GM18867 (cell line): Measurements from ENCODE around the gene ACOX1.

ENCODE experiments used
- ATAC-seq: cut with Tn5 transposase; IDR thresholded peaks from one replicate; pipeline ENCODE4 v1.9.1; 2021; ENCODE audit warnings: mild to moderate bottlenecking, moderate library complexity; ENCODE audit not compliant: unreplicated experiment

The ACOX1 gene

DNA sequence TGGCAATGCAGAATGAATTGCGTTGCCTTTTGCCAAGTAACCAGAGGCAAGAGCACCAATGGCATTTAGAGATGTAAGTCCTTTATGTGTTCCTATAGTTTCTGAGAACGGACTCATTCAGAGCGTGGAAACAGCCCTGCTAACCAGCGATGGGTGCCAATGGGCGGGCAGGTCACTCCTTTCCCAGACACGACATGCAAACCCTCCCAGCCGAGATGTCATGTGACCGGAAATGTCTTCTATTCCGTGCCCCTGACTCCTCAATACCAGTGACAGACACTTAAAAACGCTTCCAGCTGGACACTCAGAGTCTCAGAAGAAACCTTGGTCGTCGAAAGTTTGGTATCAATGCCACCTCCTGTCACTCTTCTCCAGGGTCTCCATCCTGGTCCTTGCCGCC is 41.3 kb downstream of the ACOX1 start:
- ATAC-seq: no peak

DNA sequence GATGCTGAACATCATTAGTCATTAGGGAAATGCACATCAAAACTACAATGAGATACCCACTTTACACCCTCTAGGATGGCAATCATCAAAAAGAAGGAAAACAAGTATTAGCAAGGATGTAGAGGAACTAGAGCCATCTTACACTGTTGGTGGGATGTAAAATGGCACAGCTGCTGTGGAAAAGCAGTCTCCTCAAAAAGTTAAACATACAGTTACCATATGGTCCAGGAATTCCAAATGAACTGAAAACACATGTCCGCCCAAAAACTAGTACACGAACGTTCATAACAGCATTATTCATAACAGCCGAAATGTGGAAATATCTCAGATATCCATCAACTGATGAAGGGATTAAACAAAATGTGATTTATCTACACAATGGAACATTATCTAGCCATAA is 45.2 kb downstream of the ACOX1 start:
- no peak for ATAC-seq

DNA sequence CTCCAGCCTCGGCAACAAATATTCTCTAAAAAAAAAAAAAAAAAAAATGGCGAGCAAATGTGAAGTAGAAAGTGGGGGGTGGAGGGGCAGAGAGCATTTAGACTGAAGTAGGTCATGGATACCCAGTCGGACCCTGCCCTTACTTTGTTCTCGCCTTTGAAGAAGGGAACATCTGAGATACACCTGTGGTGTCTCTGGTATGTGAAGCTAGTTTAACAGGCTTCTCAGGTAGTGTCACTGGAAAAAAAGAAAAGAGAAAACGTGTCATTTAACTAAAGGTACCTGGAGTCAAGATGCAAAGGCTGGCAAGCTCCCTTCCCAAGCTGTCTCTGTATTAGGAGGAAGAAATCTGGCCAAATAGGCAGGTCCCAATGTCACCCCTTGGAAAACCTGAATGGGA is 46.1 kb downstream of the ACOX1 start:
- ATAC-seq: no peak

DNA sequence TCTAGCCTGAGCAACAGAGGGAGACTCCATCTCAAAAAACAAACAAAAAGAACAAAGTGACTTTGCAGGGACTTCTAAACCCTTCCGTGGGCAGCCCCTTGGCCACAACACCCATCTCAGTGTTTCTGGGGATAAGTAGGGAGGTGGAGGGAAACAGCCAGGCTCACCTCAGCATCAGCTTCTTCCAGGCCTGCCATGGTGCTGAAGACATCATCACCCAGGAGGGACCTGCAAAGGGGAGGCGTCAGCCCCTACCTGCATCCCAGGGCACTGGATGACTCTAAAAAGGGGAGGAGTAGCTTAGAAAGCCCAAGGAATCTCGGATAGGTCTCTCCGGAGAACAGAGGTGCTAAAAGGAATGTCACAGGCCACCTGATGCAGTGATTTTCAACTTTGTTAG is 47.9 kb downstream of the ACOX1 start:
- no peak for ATAC-seq

DNA sequence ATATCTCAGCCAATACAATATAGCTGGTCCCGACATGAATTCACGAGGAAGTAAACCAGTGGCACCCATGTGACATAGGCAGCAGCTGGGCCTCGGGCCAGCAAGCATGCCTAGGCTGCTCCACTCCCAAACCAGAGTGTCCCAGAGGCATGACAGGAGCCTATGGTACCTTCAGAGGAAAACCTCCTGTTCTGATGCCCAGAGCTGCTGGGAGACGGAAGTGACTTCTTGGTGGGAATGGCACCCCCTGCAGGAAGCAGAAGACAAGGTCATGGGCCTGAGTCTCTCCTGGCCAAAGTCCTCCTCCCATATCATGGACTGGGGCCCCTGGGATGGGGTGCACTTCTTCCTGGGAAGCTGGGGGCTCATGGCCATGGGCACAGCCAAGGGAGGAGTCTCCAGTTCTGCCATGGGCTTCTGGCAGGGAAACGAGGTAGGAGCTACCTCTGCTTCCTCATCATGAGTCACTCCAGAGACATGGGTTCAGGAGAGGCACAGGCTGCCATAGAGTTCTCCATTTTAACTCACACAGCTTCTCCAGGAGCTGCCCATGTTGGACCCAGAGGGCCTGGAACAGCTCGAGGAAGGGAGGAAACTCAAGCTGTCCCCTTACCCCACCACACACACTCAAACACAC is 51.6 kb downstream of the ACOX1 start:
- no peak for ATAC-seq

DNA sequence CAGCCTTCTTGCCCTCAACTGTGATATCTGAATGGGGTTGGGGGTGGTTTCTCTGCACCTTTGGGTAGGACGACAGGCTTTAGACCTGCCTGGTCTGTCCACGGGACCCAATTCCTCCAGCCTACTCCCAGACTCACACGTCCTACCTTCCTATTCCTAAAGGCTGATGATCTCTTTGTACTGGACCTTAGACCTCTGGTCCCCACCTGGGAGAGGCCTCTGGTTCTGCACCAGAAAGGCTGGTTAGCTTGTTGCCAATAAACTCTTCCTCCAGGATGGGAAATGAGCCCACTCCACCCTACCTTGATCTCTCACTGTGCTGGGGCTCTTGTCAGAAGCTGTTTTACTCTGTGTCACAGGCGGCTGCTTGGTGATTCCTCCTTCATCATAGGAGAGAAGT is 52.5 kb downstream of the ACOX1 start:
- no peak for ATAC-seq

DNA sequence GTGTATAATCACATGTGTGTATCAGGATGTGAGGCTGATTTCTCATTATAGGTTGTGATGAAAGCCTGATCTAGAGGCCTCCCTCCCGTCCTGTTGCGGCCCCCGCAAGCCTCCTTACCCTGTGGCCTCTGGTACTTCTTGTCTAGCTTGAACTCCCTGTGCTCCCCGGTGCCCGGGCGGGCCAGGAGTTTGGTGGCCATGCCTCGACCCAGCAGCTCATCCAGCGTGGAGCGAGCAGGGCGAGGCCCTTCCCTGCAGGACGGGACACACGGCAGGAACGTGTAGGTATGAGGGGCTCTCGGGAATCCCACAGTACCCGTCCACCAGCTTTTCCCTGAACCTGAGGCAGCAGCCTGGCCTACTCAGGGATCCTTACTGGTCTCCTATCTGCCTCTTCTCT is 53.1 kb downstream of the ACOX1 start:
- no peak for ATAC-seq

DNA sequence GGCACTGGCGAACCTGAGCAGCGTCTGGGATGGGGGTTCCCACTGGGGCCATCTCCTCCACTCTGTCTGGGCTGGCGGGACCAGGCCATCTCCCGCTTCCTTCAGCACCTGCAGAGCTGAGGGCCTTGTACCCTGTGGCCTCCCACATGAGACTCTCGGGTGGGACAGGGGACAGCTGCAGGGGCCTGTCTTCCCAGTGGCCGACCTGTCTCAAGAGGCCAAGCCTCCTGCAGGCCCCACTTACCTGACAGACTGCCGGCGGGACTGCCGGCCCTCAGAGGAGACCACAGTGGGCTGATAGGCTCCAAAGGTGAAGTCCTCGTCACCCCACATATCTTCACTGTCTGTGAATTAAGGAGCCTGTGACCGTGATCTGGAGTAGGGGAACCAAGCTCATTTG is 53.9 kb downstream of the ACOX1 start:
- no peak for ATAC-seq

DNA sequence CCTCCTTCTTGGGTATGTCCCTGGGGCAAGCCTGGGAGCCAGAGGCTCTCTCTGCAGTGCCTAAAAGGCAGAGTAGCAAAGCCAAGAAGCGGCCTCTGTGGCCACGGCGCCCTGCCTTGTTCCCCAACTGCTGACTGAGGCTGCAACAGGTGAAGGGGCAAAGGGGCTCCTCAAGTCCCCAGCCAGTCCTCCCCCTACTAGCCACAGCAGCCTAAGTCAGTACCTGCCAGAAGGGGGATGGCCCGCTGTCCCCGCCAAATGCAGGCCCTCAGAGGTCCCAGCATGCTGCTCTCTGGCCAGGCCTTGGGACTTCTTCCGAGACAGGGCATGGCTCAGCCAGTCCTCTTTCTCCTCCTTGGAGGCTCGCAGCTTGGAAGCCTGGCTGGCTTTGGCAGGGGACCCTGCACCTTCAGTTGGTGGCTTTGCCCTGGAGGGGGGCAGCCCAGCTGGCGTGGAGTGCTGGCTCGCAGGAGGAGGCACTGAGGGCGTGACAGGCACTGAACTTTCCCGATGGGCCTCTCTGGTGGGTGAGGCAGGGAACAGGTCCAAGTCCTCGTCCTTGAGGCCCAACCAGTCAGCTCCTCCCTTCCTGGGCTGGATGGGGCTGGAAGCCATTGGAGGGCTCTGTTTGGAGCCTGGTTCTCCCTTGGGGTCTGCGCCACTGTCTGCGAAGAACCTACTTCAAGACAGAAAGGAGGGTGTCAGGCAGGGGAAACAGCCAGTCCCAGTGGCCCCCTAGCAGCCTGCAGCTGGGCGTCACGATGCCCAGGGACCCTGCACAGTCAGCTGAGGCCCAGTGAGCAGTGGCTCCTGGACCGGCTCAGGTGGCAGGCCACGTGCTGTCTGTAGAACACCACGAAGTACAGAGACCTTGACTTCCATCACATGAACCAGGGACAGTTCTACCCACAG is 55.7 kb downstream of the ACOX1 start:
- ATAC-seq: no peak

DNA sequence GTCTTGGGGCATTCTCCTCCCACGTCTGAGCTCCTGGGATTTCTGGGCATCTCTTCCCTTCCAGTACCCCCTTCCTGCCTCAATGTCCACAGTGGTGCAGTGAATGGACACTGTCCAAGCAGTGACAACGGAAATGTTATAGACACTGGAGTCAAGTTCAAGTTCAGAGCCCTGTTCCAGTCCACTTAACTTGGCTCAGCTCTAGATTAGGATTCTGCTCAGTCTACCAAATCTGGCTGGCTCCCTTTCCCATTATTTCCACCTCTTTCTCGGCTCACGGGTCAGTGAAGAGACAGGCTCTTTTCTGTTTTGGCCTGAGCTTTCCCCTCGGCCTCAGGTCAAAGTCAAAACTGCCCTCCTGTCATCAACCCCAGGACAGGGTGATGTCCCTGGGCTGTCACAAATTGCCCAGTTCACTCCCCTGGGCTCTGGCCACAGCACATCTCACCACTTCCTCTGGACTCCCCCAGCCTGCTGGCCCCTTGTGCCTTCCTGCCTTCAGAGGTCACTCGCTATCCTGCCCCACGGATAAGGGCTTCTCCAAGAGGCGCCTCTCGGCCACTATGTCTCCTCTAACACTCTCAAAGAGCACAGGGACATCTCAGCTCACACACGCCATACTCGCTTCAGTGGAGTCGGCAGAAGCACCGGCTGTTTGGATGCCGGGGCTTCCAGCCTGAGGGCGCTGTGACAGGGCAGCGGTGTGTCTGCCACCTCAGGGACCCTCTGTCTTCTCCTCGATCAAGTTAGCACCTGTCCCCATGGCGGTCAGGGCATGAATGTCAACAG is 56.6 kb downstream of the ACOX1 start:
- ATAC-seq: no peak

DNA sequence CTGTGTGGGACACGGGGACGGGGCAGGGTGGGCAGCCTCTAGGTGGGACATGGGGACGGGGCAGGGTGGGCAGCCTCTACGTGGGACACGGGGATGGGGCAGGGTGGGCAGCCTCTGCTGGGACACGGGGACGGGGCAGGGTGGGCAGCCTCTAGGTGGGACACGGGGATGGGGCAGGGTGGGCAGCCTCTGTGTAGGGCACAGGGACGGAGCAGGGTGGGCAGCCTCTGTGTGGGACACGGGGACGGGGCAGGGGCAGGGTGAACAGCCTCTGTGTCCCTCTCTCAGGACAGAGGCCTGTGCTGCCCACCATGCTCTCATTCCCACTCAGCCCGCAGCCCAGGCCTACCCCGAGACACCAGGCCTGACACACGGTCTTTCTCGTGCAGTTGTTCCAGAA is 57.4 kb downstream of the ACOX1 start:
- no peak for ATAC-seq

DNA sequence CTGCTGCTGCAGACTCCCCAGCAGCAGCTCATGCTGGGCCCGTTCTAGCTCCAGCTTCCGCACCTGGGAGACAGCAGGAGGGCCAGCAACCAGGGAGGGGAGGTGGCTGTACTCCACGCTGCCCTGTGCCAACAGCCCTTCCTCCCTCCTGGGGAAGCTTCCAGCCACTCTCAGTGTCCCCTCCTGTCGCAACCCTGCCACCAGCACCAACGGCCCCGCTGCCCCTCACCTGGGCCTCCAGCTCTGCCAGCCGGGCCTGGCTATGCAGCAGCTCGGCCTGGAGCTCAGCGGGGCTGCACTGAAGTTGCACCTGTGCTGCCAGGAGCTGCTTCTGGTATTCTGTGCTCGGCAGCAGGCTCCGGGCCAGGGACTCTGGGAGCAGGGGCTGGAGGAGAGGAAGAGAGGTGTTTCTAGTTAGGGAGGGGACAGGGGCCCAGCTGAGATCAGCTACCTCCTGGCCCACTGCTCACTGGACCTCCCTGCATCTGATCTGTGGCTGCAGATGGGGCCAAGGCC is 58.9 kb downstream of the ACOX1 start:
- no peak for ATAC-seq

DNA sequence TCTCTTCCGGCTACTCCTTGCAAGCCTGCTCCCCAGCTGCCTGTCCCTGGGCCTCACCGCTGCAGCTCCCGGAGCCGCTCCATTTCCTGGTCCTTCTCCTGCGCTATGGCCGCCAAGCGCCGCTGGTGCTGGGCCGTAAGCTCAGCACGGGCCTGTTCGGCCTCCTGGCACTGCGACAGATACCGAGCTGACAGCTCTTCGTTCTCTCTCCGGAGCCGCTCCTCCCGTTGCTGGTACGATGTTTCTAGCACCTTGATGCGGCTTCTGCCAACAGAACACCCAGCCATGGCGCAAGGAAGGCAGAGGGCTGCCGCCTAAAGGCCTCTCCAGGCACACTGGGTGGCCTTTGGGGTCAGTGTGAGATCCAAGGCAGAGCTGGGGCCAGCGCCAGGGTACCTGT is 59.4 kb downstream of the ACOX1 start:
- ATAC-seq: no peak

DNA sequence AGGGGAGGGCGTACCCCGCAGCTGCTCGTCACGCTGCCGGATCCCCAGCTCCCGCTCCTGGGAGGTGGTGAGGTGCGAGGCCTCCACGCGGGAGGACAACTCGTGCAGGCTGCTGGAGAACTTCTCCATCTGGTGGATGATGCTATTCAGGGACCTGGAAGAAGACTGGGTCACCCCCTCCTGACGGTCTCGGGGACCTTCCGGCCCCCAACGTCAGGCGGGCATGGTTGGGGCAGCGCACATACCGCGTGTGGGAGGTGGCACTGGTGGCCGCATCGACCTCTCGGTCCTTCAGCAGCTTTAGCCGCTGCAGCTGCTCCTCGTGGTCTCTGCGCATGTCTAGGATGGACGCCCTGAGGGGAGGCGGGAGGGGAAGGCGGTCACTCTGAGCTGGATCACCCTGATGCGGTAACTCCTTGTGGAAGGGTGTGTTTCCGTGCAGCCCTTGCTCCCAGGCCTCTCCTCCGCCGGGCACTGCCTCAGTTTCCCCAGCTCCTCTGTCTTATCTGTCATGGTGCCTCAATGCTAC is 61.0 kb downstream of the ACOX1 start:
- ATAC-seq: no peak

DNA sequence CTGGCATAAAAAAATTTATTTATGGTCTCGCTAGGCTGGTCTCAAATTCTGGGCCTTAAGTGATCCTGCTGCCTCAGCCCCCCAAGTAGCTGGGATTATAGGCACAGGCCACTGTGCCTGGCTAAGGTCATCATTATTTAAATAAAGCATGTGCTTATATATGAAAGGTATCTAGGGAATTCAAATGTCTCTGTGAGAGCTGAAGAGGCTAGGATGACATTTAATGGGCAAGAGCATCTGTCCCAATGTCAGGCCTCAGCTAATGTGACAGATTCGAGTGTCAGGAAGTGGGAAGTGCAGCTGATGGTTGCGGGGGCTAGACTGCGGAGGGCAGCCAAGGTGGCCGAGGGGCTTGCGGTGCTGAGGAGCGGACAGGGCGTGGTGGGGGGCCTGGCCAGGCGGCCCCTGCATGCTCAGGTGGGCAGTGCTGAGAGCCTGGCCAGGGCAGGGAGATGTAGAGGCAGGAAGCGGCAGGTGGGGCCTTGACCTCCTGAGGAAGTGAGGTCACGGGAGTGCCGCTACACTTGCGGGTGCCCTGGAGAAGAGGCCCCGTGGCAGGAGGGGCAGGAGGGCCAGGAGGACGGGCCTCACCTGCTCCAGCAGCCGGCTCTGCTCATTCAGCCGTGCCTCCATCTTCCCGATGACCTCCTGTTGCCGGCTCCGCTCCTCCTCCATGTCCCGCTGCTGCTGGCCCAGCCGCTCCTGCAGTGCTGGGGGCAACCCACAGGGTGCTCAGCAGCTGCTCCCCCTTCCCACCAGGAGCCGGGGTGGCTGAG is 61.6 kb downstream of the ACOX1 start:
- ATAC-seq: no peak

DNA sequence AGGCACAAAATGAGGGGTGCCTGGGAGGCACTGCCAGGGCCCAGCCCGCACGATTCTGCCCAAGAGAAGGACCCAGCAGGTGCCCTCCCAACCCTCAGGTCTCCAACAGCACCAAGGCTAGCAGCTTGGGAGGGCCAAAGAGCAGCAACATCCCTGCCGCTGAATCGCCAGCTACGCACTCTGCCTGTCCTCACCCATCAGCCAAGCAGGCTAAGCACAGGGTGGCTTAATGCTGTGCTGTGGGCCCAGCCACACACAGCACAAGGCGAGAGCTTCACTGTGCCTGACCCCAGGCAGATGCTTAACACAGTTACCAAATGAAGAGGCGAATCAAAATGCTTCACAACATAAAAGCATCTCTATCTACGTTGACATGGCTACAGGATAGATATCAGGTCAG is 63.7 kb downstream of the ACOX1 start:
- no peak for ATAC-seq

DNA sequence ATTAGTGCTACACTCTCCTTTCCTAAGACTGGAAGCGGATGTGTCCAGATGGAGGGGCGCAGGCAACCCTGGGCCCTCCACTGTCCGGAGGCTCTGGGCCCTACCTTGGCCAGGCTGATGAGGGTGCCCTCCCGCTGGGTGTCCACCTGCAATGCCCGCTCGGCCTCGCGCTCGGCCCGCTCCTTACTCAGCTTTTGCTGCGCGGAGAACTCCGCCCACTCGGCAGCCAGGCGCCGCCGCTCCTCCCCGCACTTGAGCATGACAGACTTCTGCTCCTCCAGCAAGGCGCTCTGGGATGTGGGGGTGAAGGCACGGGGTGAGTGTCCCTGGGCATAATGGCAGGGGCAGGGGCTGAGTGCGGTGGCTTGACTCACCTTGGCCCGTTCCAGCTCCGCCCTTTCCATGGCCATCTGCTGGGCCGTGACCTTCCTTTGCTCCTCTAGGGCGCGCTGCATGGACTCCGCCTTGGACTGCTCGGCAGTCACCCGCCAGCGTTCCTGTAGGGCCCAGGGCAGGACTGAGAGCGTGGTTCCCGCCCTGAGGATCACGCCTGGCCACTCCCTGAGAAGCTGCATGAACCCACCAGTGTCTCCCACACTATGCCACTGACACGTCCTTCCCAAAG is 64.2 kb downstream of the ACOX1 start:
- ATAC-seq: no peak

DNA sequence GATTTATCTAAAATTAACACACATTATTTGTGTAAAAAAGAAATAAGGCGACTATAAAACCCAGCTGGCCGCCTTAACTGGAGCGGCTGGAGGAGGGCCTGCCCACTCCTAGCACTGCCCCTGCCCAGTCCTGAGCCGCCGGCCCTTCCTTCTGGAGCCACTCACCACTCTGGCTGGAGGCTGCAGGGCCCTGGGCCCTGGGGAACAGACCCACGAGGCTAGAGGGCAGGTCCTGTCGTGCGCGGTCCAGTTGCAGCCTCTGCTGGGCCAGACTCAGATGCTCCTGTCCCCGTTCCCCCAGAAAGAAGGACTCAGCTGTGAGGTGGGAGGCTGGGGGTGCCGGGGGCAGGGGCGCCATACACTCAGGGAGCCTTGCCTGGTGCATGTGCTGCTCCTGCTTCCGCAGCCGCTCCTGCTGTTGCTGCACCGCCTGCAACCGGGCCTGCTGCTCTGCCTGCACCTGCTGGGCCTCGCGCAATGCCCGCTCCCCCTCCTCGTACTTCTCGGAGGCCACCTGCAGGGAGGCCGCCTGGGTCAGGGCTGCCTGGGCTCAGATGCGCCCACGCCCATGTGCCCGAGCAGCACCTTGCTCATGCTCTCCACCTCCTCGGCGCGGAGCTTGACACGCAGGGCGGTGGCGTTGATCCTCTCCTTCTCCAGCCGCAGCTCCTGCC is 65.3 kb downstream of the ACOX1 start:
- no peak for ATAC-seq

DNA sequence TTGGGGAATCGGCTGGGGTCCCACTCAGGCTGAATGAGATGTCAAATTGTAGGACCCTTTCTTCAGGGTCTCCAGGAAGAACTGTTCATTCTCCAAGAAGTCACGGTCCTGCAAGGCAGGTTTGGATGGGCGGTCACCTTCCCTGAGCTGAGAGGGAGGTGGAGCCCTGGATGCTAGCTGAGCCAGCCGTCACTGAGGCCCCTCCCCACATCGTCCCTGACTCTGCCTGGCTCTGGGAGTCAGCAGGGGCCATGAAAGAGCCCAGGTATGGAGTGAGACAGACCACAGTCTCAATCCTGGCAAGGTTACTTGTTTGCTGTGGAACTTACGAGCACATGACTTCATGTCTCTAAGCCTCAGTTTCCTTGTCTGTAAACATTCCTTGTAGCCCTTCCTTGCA is 68.3 kb downstream of the ACOX1 start:
- no peak for ATAC-seq
